GM23248 (cell line): ENCODE measurements around the gene PPP1R2. TPM values are rescaled to one million over a fixed set of nuclear protein-coding genes. Genes with fewer than 3 reads are reported as not detected.
"Not testable (repeated sequence)": the region's sequence is repeated elsewhere in the genome, so short reads cannot be mapped to it uniquely, and the experiment has no call there.

Source experiments
- DNase-seq: peaks from one replicate; pipeline ENCODE4 v3.0.0-alpha.2; 2015
- H2AFZ ChIP-seq: fragments of 200-600 bp; sonication (generic); 2 replicates; pipeline ENCODE4 v1.6.1; 2016; ENCODE audit warnings: antibody characterized with exemption
- H3F3A ChIP-seq: fragments of 200-600 bp; sonication (generic); 2 replicates; pipeline ENCODE4 v1.6.1; 2016; ENCODE audit warnings: mild to moderate bottlenecking, antibody characterized with exemption, mixed run types; ENCODE audit not compliant: insufficient read depth
- H3K27ac ChIP-seq: fragments of 200-600 bp; sonication (generic); 2 replicates; pipeline ENCODE4 v1.5.1; 2016; ENCODE audit warnings: mild to moderate bottlenecking
- H3K27me3 ChIP-seq: fragments of 200-600 bp; sonication (generic); replicated peaks from 2 replicates; pipeline ENCODE4 v1.6.1; 2016; ENCODE audit warnings: mild to moderate bottlenecking; ENCODE audit not compliant: insufficient read depth
- H3K36me3 ChIP-seq: fragments of 200-600 bp; sonication (generic); 2 replicates; pipeline ENCODE4 v1.6.1; 2016; ENCODE audit warnings: low read depth, mild to moderate bottlenecking
- H3K4me1 ChIP-seq: fragments of 200-600 bp; sonication (generic); 2 replicates; pipeline ENCODE4 v1.6.1; 2016; ENCODE audit warnings: mild to moderate bottlenecking; ENCODE audit not compliant: insufficient read depth
- H3K4me2 ChIP-seq: fragments of 200-600 bp; sonication (generic); one replicate; pipeline ENCODE4 v1.6.1; 2016; ENCODE audit warnings: mild to moderate bottlenecking; ENCODE audit not compliant: unreplicated experiment
- H3K4me3 ChIP-seq: fragments of 200-600 bp; sonication (generic); 2 replicates; pipeline ENCODE4 v1.5.1; 2016; ENCODE audit warnings: mild to moderate bottlenecking
- H3K79me2 ChIP-seq: fragments of 200-600 bp; sonication (generic); 2 replicates; pipeline ENCODE4 v1.6.1; 2016; ENCODE audit warnings: mild to moderate bottlenecking; ENCODE audit not compliant: insufficient read depth
- H3K9ac ChIP-seq: fragments of 200-600 bp; sonication (generic); 2 replicates; pipeline ENCODE4 v1.6.1; 2016; ENCODE audit warnings: mild to moderate bottlenecking
- H3K9me2 ChIP-seq: fragments of 200-600 bp; sonication (generic); 2 replicates; pipeline ENCODE4 v1.6.1; 2016; ENCODE audit warnings: mixed run types, mild to moderate bottlenecking, moderate library complexity; ENCODE audit not compliant: insufficient read depth
- H3K9me3 ChIP-seq: fragments of 200-600 bp; sonication (generic); one replicate; pipeline ENCODE4 v1.6.1; 2017; ENCODE audit warnings: low read depth
- H4K20me1 ChIP-seq: fragments of 200-600 bp; sonication (generic); 2 replicates; pipeline ENCODE4 v1.6.0; 2016; ENCODE audit not compliant: insufficient read depth
- EZH2 ChIP-seq: fragments of 200-600 bp; sonication (generic); IDR thresholded peaks from 2 replicates; pipeline ENCODE4 v1.6.1; 2018; ENCODE audit warnings: antibody characterized with exemption, mild to moderate bottlenecking; ENCODE audit not compliant: insufficient read depth, poor library complexity, severe bottlenecking
- EZH2phosphoT487 ChIP-seq: fragments of 200-600 bp; sonication (generic); IDR thresholded peaks from 2 replicates; pipeline ENCODE4 v1.6.1; 2018; ENCODE audit warnings: antibody characterized with exemption, moderate library complexity, mild to moderate bottlenecking, low read depth; ENCODE audit not compliant: insufficient read depth
- WGBS, 2 experiments: methylation state at CpG; one replicate each; pipeline ENCODE4 v1.1.6; 2015 to 2017; ENCODE audit warnings: low lambda C conversion rate in 2 of 2, low coverage in 1 of 2; ENCODE audit errors: missing lambda C conversion rate in 2 of 2; 5-methylcytosine and 5-hydroxymethylcytosine counted together
- in situ Hi-C: fragments of 300-500 bp; cut with MboI; formaldehyde crosslinking; loops from 2 replicates; pipeline ENCODE4 v1.15.0; 2020
- polyA plus RNA-seq: library from polyadenylated mRNA; unstranded; fragments of >200 nt; fragmentation: Nextera tagmentation; extraction: Ambion mirVana; gene quantifications from 2 replicates; pipeline ENCODE4 v1.2.1, GENCODE V29; 2016
- total RNA-seq: library from RNA; depleted of rRNA; stranded (reverse); fragments of >200 nt; shearing (Covaris generic); gene quantifications from 2 replicates; pipeline ENCODE4 v1.2.3, GENCODE V29; 2014

Gene PPP1R2
- total and polyA plus RNA-seq, 2 experiments from 2014 or later, result 50.9 to 55.8 TPM

DNA sequence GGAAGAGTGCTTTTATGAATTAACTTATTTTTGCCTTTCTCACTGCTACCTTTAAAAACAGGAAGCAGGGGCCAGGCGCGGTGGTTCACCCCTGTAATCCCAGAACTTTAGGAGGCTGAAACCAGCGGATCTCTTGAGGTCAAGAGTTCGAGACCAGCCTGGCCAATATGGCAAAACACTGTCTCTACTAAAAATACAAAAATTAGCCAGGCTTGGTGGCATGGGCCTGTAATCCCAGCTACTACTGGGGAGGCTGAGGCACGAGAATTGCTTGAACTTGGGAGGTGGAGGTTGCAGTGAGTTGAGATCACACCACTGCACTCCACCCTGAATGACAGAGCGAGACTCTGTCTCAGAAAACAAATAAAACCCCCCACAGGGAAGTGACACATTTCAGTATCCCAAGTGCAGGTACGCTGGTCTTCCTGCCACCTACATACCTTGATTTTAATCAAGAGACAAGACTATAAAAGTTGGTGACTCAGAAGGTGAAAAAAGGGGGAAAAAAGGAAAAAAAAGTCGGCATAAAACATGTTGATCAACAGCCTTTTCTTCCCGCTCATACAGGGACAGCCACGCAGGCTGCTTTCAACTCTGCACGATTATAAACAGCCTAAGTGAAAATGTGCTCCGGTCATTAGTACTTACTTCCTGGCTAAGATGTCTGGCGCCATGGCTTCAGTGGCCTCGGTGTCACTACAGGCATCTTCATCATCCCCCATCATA, 18.8 kb downstream of the PPP1R2 start:
- Histone ChIP-seq H3K9ac (no peak overlapping the region), H3K9me3 (no peaks in the 10 kb centered on the region), H3K27ac (no peak overlapping the region), H3K4me1 (no peaks in the 10 kb centered on the region), H3K4me2 (no peak overlapping the region), H2AFZ (no peak overlapping the region), H4K20me1 (no peaks in the 10 kb centered on the region), H3K36me3 (peaks cover 9% of the 10 kb centered on the region; the same call in 1 of the 2 replicates), H3K9me2 (no peaks in the 10 kb centered on the region), H3F3A (peaks cover 13% of the 10 kb centered on the region), H3K27me3 (no peaks in the 10 kb centered on the region), H3K4me3 (no peak overlapping the region), H3K79me2 (peaks cover 27% of the 10 kb centered on the region)
- in situ Hi-C loops, result loop anchor here (5.0 to 25.0 kb wide), 2 partner anchors 252 to 412 kb away; partner anchors contain the start of gene XXYLT1
- WGBS, 2 experiments, result 87 to 92% methylated on average over 14 of the region's 14 CpGs
- TF ChIP-seq EZH2phosphoT487 (no peak), EZH2 (no peak)
- DNase-seq, result no peak

DNA sequence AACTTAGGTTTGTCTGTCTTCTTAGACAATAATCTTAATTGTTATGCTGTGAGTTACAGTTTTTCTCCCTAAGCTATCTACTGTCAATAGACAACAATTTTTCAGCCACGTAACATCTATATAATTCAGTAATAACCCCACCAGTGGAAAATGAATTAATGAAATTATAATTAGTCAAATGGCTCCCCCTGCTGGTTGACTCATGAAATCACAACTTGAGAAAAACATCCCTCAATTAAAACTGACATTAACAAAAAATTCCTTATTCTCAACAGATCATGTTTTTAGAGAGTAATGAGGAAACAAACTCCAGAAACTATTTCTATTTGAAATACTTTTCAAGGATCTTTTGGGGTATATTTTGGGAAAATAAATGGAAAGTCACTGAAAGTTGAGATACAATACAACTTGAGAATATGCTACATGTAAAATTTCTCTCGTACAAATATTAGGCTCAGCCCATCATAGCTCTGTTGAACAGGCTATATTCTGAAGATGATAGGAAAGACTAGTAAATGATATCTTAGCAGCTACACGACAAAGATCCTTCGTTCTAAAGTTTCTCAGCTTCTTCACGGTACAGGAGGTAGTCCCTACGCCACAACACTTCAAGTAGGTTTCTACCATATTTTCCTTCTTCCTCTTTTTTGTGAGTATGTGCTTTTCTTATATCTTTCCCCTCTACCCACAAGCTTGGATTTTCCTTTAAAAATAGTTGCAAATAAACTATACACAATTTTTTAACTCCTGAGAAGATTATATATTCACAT, 20.7 kb downstream of the PPP1R2 start:
- H3K9ac ChIP-seq, result no peak overlapping the region
- no peaks in the 10 kb centered on the region for H3K9me3 ChIP-seq
- H2AFZ ChIP-seq, result no peak overlapping the region
- WGBS, 2 experiments, result 56 to 58% methylated on average over 6 of the region's 6 CpGs
- H3K27me3 ChIP-seq, result no peaks in the 10 kb centered on the region
- peaks cover 21% of the 10 kb centered on the region; the same call in 1 of the 2 replicates for H3K79me2 ChIP-seq
- peaks cover 13% of the 10 kb centered on the region for H3F3A ChIP-seq
- no peak for TF ChIP-seq EZH2phosphoT487
- no peak overlapping the region for H3K4me3 ChIP-seq
- H3K4me1 ChIP-seq, result no peaks in the 10 kb centered on the region
- H3K27ac ChIP-seq, result no peak overlapping the region
- H3K36me3 ChIP-seq, result peaks cover 9% of the 10 kb centered on the region; the same call in 1 of the 2 replicates
- no peak overlapping the region for H3K4me2 ChIP-seq
- H3K9me2 ChIP-seq, result no peaks in the 10 kb centered on the region
- peak; percentile 67 for DNase-seq
- no peaks in the 10 kb centered on the region for H4K20me1 ChIP-seq
- in situ Hi-C loops, result loop anchor here (5.0 to 25.0 kb wide), 2 partner anchors 250 to 410 kb away; partner anchors contain the start of gene XXYLT1

DNA sequence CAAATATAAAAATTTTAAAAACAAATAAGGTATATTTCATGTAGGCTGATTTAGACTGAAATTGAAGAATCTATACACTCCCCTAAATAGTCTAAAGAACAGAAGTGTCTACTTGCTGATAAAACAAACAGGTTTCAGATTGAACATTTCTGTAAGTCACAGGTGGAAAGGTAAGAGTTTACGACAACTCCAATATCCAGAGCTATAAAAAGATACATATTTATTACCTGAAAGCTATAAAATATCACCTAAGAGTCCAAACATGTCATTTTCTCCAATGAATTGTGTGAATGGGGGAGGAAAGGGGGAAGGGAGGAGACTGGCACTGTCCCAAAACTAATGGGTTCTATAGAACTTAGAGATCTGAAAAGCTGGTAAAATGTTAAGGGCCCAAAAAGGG, 26.1 kb downstream of the PPP1R2 start:
- no peak for TF ChIP-seq EZH2
- no peak for TF ChIP-seq EZH2phosphoT487
- Histone ChIP-seq H2AFZ (no peak overlapping the region), H3K27me3 (no peaks in the 10 kb centered on the region), H3K36me3 (peaks cover 13% of the 10 kb centered on the region), H3K9ac (no peak overlapping the region), H4K20me1 (no peaks in the 10 kb centered on the region), H3K9me2 (no peaks in the 10 kb centered on the region), H3K79me2 (peaks cover 5% of the 10 kb centered on the region; the same call in 1 of the 2 replicates), H3F3A (no peaks in the 10 kb centered on the region), H3K27ac (no peak overlapping the region), H3K9me3 (no peaks in the 10 kb centered on the region), H3K4me1 (no peaks in the 10 kb centered on the region), H3K4me2 (no peak overlapping the region), H3K4me3 (no peak overlapping the region)
- 100% methylated on average over 1 of the region's 1 CpG for WGBS, 2 experiments
- in situ Hi-C loops, result loop anchor here (25.0 kb wide), 1 partner anchor 405 kb away; no protein-coding TSS in a partner anchor
- no peak for DNase-seq

DNA sequence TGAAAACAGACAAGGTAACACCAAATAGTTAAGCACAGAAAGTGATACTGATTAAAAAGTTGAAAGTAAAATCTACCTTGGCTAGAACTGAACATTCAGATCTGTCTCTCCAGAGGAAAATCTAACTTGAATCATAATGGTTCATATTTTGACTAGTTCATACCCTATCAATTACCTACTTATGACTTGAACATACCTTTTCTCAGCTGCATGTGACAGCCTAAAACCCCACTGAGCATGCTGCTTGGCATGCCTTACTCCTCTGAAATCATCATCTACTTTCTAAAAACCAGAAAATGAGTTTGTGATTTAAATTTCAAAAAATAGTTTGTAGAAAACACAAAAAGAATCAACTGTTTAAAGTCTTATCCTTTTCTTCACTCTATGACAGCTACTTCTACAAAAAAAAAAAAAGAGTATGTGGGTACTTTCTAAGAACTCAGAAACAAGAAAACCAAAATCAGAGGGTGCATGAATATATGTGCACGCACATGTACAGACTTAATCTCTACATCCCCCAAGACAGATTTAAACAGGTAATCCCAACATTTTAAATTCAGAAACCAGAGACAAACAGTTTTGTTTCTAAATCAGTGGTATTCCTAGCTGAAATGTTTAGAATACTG, 28.4 kb downstream of the PPP1R2 start:
- in situ Hi-C loops, result loop anchor here (25.0 kb wide), 1 partner anchor 402 kb away; no protein-coding TSS in a partner anchor
- not testable (repeated sequence) for H3K9ac ChIP-seq, H3F3A ChIP-seq, H3K9me2 ChIP-seq, H3K4me1 ChIP-seq, H3K4me3 ChIP-seq, DNase-seq, H2AFZ ChIP-seq, H3K9me3 ChIP-seq, H4K20me1 ChIP-seq, H3K27me3 ChIP-seq, H3K79me2 ChIP-seq, H3K4me2 ChIP-seq, H3K27ac ChIP-seq
- 100% methylated on average over 1 of the region's 1 CpG for WGBS, 2 experiments
- H3K36me3 ChIP-seq, result peaks cover 13% of the 10 kb centered on the region
